Measurements from ENCODE around the gene TMEM181. TPM values are rescaled to one million over a fixed set of nuclear protein-coding genes. Genes with fewer than 3 reads are reported as not detected.
A peak's percentile ranks its signal among the peaks of the same experiment; 100 is the strongest.

TMEM181 gene
- total and polyA plus RNA-seq, 2 of the 13 experiments (the other 11 are each of a cell fraction or from before 2014, with no cell fraction given): 59.1 to 108 TPM

GRCh38 chr6:158545043-158545966 is 14.6 kb upstream of the TMEM181 start (continued):
- peak; percentile 75; the same call in 1 of the 2 replicates for TF ChIP-seq ZBED4 (CRISPR knock-in tag; IDR thresholded peaks at IDR 0.05; ENCODE audit: borderline replicate concordance)
- peak; percentile 24; the same call in 1 of the 2 replicates for TF ChIP-seq HOXD1 (CRISPR knock-in tag; IDR thresholded peaks at IDR 0.05)
- TF ChIP-seq ARHGAP35 (CRISPR knock-in tag; IDR thresholded peaks at IDR 0.05; ENCODE audit: borderline replicate concordance): no peak
- TF ChIP-seq ZMYM3 (CRISPR knock-in tag; IDR thresholded peaks at IDR 0.05): peak; percentile 43
- peak; percentile 81; the same call in 1 of the 2 replicates for TF ChIP-seq ZNF724P (CRISPR knock-in tag; IDR thresholded peaks at IDR 0.05; ENCODE audit: borderline replicate concordance)
- no peak for TF ChIP-seq ZNF253 (CRISPR knock-in tag; IDR thresholded peaks at IDR 0.05; ENCODE audit: borderline replicate concordance)
- TF ChIP-seq SMYD3 (CRISPR knock-in tag; IDR thresholded peaks at IDR 0.05): no peak; the same call in 1 of the 2 replicates
- no peak for TF ChIP-seq KAT7 (CRISPR knock-in tag; IDR thresholded peaks at IDR 0.05; ENCODE audit: borderline replicate concordance)
- TF ChIP-seq MIXL1 (CRISPR knock-in tag; IDR thresholded peaks at IDR 0.05): peak; percentile 87
- TF ChIP-seq TEF (CRISPR knock-in tag; IDR thresholded peaks at IDR 0.05): no peak
- TF ChIP-seq ZNF557 (CRISPR knock-in tag; IDR thresholded peaks at IDR 0.05): no peak
- TF ChIP-seq NR2F6 (IDR thresholded peaks at IDR 0.05): no peak
- peak; percentile 82 for TF ChIP-seq NR2F6 (CRISPR knock-in tag; IDR thresholded peaks at IDR 0.05)
- no peak for TF ChIP-seq MTA3 (CRISPR knock-in tag; IDR thresholded peaks at IDR 0.05)
- no peak for TF ChIP-seq MYNN (CRISPR knock-in tag; IDR thresholded peaks at IDR 0.05; ENCODE audit: low read depth)
- TF ChIP-seq ZFP36L1 (CRISPR knock-in tag; IDR thresholded peaks at IDR 0.05): no peak
- TF ChIP-seq ZHX2 (IDR thresholded peaks at IDR 0.05; ENCODE audit: low read depth): no peak
- no peak for TF ChIP-seq ZHX2 (CRISPR knock-in tag; IDR thresholded peaks at IDR 0.05; ENCODE audit: borderline replicate concordance)

Measured in HepG2 (cell line).